Upper lobe of left lung (tissue), 4 donors: ENCODE data around the gene FAM180A.

ENCODE experiments used
- CTCF ChIP-seq, 6 experiments: fragments of 450-650 bp in 4 of 6; fragments of 200-600 bp in 2 of 6; sonication (generic) in 2 of 6; IDR thresholded peaks; one replicate each; pipeline ENCODE4 v1.5.1; 2016 to 2019; ENCODE audit warnings: antibody characterized with exemption in 6 of 6
- EP300 ChIP-seq, 4 donors: sonication (generic); formaldehyde crosslinking; IDR thresholded peaks; one replicate each; pipeline ENCODE4 v1.5.1; 2017; ENCODE audit warnings: antibody characterized with exemption in 4 of 4, control low read depth in 2 of 4
- POLR2A ChIP-seq, 4 donors: fragments of 450-650 bp; IDR thresholded peaks; one replicate each; pipeline ENCODE4 v1.5.1; 2016 to 2017; ENCODE audit warnings: antibody characterized with exemption in 4 of 4, mild to moderate bottlenecking in 2 of 4
- POLR2AphosphoS5 ChIP-seq, 2 donors: sonication (generic); formaldehyde crosslinking; IDR thresholded peaks; one replicate each; pipeline ENCODE4 v1.5.1; 2017; ENCODE audit warnings: antibody characterized with exemption in 2 of 2

GRCh38 chr7:135704698-135705097 is 43.9 kb downstream of the FAM180A start:
- TF ChIP-seq CTCF (IDR thresholded peaks at IDR 0.05): no peak
- TF ChIP-seq EP300 (IDR thresholded peaks at IDR 0.05): no peak
- TF ChIP-seq POLR2AphosphoS5 (IDR thresholded peaks at IDR 0.05): no peak
- TF ChIP-seq POLR2A (IDR thresholded peaks at IDR 0.05): no peak
